Smooth muscle cell of the brain vasculature (primary cell): ENCODE results near the gene CATSPERZ.
"Not testable (repeated sequence)": the region's sequence is repeated elsewhere in the genome, so short reads cannot be mapped to it uniquely, and the experiment has no call there.

Experiments used
- DNase-seq: peaks from one replicate; pipeline ENCODE4 v3.0.0-alpha.2; 2012; ENCODE audit warnings: low read depth, low spot score

The CATSPERZ gene

DNA sequence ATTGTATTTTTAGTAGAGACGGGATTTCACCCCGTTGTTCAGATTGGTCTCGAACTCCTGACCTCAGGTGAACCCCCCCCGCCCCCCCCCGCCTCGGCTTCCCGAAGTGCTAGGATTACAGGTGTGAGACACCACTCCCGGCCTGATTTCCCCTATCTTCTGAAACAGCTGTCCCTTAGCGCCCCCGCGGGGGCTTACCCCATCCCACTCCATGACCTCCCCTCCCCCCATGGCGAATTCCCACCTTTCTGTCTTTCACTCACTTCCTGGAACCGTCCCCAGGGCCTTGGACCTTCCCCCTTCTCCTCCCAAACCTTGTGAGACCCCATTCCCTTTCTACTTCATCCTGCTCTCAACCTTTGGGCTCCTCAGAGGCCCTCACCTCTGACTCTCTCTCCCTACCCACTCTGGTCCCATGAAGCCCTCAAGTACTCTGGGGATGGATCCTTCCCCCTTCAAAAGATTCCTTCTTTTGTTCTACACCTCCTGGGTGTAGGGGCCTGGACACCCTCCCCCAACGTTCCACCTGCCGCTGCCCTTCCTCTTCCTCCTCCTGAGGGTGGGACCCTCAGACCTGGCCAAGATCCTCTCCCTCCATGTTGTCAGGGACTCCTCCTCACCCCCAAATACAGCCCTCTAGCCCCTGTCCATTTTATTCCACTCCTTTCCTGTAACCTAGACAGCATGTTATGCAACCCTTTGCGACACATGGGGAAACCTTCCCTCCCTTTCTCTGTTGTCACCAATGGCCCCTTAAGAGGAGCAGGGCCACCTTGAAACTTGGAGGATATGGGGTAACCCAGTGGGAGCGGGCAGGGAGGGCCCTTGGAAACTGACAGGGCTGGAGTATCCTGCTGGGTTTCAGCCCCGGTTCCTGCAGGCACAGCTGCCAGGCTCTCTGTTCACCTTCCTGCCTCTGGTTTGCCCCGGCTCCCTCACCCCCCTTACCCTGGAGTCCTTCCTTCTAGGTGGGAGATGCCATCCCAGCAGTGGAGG lies 18.9 kb downstream of the CATSPERZ start:
- DNase-seq = no peak

DNA sequence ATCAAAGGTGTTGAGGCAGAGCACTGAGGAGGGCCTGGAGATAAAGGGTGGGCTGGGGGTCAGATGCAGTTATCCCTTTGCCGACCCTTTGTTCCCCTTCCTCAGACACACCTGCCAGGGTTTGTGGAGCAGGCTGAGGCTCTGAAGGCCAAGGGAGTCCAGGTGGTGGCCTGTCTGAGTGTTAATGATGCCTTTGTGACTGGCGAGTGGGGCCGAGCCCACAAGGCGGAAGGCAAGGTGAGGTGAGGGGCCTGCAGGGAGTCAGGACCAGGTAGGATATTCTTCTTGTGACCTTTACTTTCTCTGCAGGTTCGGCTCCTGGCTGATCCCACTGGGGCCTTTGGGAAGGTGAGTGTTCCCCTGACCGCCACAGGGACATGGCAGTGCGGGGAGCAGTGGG lies 20.4 kb downstream of the CATSPERZ start:
- DNase-seq = no peak

DNA sequence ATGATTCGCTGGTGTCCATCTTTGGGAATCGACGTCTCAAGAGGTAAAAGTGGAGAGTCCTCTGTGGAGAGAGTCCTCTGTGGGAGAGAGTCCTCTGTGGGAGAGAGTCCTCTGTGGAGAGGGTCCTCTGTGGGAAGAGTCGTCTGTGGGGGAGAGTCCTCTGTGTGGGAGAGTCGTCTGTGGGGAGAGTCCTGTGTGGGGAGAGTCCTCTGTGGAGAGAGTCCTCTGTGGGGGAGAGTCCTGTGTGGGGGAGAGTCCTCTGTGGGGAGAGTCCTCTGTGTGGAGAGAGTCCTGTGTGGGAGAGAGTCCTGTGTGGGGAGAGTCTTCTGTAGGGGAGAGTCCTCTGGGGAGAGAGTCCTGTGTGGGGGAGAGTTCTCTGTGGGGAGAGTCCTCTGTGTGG lies 20.9 kb downstream of the CATSPERZ start:
- no peak for DNase-seq

DNA sequence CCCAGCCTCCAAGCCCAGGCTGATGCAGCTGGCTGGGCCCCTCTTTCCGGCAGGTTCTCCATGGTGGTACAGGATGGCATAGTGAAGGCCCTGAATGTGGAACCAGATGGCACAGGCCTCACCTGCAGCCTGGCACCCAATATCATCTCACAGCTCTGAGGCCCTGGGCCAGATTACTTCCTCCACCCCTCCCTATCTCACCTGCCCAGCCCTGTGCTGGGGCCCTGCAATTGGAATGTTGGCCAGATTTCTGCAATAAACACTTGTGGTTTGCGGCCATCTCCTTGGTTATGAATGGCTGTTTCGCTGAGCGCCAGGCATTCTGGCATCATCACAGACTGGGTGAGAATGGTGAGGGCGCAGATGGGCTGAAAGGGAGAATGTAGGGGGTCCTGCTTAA lies 21.4 kb downstream of the CATSPERZ start:
- DNase-seq = no peak

DNA sequence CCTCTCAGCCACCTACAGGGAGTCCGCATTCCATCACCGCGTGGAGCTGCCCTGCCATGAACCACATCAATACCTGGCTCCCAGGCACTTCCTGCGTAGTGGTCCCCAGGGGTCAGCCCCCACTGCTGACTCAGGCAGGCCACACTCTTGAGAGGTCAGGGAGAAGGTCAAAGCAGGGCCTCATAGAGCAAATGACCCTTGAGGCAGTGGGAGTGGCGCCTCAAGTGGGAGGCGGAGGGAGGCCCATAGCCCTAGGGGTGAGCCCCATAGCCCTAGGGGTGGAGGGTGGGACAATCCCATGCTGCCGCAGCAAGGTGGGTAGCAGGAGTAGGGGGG lies 22.7 kb downstream of the CATSPERZ start:
- DNase-seq = no peak

- DNase-seq = no peak
Measured at GRCh38 chr11:64323373-64323772, 23.2 kb downstream of the CATSPERZ start.

GRCh38 chr11:64323984-64324383 lies 23.8 kb downstream of the CATSPERZ start:
- not testable (repeated sequence) for DNase-seq

DNA sequence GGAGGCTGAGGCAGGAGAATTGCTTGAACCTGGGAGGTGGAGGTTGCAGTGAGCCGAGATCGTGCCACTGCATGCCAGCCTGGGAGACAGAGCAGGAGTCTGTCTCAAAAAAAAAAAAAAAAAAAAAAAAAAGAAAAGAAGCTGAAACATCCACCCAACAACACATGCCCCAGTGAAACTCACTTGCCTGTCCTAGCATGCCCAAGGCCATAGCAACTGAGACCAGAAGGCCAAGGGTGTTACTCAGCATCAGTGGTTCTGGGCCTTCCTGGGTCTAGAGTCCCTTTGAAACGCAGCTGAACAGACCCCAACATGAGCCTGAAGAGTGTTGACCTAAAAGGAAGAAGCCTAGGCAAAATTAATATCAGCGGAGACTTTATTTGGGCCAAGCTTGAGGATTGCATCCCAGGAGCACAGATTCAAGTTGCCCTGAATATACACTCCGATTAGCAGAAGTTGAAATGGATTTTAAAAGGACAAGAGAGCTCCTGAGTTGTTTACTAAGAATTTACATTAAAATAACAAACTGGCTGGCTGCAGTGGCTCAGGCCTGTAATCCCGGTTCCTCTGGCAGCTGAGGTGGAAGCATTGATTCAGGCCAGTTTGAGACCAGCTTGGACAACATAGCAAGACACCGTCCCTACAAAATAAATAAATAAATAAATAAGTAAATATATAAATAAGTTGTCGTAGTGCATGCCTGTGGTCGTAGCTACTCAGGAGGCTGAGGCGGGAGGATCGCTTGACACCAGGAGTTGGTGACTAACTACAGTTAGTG lies 24.7 kb downstream of the CATSPERZ start:
- no peak for DNase-seq

DNA sequence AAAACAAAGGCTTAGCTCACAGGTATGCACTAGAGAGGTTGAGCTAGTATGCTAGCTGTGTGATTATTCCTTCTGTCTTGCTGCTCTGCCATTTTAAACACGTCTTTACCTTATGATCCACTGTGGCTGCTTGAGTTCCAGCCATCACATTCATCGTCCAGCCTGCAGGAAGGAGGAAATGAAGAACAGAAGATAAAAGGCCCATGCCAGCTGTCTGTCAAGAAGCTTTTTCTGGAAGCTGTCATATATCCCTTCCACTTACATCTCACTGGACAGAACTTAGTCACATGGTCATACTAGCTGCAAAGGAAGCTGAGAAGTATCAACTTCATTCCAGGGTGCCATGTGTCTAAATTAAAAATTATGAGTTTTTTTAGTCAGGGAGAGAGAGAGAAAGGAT lies 27.2 kb downstream of the CATSPERZ start:
- no peak for DNase-seq

DNA sequence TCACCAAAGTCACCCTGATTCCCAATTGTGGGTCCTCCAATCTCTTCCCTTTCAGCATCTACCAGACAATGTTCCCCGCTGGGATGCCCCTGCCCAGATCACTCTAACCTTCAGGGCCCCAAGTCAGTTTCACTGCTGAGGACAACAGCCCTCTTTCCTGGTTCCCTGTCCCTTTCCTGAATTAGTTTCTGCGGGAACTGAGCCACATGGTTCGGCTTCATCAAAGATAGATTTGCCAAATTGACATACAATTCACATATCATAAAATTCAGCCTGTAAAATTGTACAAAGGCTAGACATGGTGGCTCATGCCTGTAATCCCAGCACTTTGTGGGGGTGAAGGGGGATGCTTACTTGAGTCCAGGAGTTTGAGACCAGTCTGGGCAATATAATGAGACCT lies 27.8 kb downstream of the CATSPERZ start:
- DNase-seq = no peak

DNA sequence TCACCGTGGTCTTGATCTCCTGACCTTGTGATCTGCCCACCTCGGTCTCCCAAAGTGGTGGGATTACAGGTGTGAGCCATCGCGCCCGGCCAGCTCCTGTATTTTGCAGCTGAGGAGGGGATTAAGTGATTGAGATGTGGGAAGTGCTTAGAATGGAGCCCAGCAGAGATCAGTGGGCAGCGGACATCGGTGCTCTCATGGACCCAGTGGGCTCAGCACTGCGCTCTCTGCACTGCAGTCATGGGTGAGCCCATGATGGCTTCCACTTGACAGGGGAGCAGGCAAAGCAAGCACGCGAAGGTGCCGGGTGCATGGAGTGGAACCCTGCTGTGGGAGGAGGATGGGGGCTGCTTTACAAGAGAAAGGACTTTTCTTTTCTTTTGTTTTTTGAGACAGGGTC lies 30.7 kb downstream of the CATSPERZ start:
- DNase-seq = no peak

DNA sequence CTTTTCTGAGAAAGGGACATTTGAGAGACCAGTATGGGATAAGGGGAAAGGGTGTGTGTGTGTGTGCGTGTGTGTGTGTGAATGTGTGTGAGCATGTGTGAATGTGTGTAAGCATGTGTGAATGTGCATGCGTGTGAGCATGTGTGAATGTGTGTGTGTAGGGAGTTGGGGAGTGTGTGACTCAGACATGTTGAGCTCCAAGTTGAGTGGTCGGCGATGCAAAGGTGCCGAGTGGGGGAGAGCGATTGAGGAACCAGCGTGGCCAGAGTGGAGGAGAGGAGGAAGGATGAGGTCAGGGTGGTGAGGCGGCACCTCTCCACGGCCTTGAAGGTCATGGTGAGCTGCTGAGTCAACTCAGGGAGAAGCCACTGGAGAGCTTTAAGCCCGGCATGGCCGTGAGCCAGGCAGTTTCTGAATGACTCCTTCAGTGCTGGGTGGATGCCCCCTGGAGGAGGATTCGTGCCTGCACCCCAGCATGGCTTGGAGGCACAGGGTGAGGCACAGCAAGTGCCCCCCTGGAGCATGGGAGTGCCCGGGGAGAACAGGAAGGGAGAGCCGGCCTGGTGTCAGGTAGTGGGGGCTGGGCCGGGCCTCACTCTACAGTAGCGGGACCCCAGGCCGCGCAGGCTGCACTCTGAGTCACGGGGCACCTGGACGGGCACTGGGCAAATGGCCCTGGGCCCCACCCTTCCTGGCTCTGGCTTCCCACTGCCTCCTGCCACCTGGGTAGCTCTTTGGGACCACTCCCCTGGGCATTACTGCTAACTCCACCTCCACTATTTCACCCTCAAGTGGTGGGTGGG lies 31.6 kb downstream of the CATSPERZ start:
- DNase-seq = no peak

- DNase-seq = no peak
Measured at GRCh38 chr11:64333556-64333955, 33.4 kb downstream of the CATSPERZ start.

DNA sequence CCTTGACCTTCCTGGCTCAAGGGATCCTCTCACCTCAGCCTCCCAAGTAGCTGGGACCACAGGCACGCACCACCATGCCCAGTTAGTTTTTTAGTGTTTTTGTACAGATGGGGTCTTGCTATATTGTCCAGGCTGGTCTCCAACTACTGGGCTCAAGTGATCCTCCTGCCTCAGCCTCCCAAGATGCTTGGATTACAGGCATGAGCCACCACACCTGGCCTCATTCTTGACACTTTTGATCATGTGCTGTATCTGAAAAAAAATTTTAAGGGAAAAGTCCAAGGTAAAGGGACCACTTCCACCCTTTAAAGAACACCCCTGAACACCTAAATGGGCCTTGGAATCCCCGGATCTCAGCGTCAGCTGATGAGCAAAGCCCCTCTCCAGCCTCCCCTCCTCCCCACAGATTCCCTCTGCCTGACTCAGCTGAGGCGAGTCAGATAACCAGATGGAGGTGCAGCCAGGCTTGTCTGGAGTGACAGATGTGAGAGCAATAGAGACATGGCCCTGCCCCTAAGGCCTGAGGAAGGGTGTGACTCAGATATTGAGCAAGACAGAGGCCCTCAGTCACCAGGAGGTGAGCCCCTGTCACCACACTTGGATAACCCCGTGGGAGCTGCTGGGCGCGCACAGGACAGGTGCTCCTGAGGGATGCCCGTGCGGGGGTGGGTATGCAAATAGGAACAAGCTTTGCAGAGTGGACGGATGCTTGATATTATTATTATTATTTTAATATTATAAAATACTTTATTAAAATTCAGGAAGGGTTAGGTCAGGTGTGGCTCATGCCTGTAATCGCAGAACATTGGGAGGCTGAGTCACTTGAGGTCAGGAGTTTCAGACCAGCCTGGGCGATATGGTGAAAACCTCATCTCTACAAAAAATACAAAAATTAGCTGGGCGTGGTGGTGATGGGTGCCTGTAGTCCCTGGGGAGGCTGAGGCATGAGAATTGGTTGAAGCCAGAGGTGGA lies 34.9 kb downstream of the CATSPERZ start:
- DNase-seq = no peak

- DNase-seq = no peak
Measured at GRCh38 chr11:64337538-64338249, 37.5 kb downstream of the CATSPERZ start.

- DNase-seq = no peak
Measured at GRCh38 chr11:64338716-64339115, 38.6 kb downstream of the CATSPERZ start.

DNA sequence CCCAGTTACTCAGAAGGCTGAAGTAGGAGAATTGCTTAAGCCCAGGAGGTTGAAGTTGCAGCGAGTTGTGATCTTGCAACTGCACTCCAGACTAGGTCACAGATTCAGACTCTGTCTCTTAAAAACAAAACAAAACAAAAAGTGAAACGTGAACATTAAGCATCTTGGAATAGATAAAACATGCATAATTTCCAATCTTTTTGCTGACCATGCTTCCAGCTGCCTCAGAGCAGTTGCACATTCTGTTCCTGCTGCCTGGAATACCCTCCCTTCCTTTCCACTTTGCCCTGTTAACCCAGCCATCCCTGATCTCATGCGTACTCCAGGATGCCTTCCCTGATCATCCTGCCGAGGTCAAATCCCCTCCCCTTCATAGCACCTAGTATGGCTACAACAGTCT lies 39.1 kb downstream of the CATSPERZ start:
- DNase-seq = no peak

DNA sequence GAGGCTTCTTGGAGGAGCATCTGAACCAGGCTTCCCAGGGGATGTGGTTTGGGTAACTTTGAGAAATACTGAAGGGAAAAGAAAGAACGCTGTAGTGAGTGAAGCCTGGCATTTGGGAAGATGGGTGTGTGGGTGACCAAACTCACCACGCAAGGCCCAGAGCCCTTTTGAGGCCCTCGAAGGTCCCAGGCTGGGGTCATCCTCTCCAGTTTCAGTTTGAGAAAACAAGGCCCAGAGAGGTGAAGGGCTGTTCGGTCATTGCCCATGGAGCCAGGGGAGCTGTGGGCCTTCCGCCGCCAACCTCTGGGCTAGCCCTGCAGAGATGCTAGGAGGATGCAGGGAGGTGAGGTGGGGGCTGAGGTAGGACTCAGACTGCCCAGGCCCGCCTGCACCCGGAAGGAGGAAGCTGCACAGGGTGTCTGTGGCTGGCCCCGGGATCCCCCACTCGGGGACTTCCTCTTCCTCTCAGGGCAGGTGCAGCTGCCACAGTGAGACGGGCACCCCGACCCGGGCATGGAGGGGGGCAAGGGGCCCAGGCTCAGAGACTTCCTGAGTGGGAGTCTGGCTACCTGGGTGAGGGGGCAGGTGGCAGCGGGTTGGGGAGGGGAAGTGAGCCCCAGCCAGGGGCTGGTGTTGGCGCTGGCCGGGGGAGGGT lies 39.7 kb downstream of the CATSPERZ start, which contains the start of gene CCDC88B:
Gene CCDC88B (plus strand): TSS at position 451 of the 655 bp plus-strand sequence. CDS start 63 bp downstream, at position 514.
- DNase-seq = no peak

DNA sequence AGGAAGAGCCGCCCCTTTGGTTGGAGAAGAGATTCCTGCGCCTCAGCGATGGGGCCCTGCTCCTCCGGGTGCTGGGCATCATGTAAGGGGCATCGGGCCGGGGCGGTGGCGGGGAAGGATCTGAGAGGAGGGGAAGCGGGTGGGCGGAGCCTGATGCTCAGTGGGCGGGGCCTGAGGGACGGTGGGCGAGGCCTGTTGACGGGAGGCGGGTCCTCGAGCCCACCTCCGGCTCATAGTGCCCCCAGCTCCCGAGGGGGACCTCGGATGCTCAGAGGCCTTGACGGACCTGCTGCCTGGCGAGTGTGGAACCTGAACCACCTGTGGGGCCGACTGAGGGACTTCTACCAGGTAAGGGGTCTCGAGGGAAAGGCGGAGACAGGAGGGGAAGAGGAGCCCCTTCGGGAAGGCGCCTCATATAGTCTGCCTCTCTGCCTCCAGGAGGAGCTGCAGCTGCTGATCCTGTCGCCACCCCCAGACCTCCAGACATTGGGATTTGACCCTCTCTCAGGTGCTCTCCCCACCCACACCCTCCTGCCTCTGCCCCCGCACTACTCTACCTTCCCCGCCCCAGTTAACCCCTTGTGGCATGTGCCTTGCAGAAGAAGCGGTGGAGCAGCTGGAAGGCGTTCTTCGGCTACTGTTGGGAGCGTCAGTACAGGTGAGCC lies 40.6 kb downstream of the CATSPERZ start:
- no peak for DNase-seq
